Superior temporal gyrus (tissue), 1 donor: Measurements from ENCODE around the gene MTUS2.

Source experiments
- DNase-seq: peaks from one replicate; pipeline ENCODE4 v3.0.0-alpha.2; 2016; ENCODE audit errors: extremely low spot score

The MTUS2 gene

DNA sequence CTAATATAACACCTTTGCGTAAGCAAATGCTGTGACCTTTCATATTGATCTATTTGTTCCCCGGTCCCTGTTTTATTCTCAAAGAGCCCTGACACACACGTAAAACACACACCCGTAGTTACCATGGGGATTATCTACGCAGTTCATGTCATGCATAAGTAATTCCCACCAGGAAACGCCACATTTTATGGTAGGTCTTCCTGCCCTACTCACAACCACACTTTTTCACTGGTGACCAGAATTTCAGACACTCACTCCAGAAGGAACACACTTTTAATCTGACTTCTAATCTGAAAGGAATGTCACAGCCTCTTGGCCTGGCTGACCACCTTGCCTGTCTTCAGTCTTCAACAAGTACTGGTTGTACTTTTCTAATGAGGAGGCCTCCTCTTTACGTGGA lies 728.6 kb downstream of the MTUS2 start:
- DNase-seq, result no peak

- DNase-seq, result no peak
Measured at GRCh38 chr13:29550430-29550988, 730.4 kb downstream of the MTUS2 start.

DNA sequence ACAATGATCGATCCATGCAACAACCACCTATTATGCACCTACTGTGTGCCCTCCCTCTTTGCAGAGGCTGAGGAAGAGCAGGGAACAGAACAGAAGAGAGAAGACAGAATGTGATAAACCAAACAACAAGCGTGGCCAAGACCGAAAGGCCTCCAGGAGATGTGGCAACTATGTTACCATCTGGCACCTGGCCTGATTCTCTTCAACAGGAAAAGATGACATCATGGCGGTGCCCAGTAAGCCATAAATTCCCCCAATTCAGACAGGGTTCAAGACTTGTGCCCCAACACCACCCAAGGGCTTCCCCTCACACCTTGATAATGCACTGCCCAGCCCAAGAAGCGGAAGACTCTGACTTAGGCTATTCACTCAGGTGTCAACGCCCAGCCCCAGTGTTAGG lies 731.1 kb downstream of the MTUS2 start:
- DNase-seq, result no peak
